HL-60/S4 (cell line): ENCODE results near the gene LGMN.

Experiments
- in situ Hi-C: fragments of 300-500 bp; cut with MboI; formaldehyde crosslinking; loops from 2 replicates; pipeline ENCODE4 v1.14.3; 2022; ENCODE audit warnings: low sequenced_read_pairs

LGMN gene

DNA sequence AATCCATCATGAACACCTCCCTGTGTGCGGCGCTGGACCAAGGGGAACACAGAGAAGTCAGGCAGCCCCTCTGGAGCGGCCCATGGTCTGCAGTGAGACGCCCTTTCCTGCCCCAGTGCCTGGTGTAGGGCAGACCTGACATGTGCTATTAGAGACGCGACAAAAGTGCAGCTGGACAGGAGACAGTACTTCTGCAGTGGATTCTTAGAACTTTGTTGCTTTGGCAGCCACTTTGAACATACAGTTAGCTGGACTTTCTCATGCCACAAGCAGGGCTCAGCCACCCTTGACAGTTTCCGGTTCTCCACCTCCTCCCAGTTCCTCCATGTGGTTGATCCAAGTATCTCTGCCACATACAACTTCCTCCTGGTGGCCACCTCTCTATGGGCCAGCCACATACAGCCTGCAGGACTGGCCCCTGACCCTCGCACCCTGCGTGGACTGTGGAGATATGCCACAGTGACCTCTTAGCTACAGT, 45.9 kb downstream of the LGMN start:
- in situ Hi-C loops, result no loop called here

DNA sequence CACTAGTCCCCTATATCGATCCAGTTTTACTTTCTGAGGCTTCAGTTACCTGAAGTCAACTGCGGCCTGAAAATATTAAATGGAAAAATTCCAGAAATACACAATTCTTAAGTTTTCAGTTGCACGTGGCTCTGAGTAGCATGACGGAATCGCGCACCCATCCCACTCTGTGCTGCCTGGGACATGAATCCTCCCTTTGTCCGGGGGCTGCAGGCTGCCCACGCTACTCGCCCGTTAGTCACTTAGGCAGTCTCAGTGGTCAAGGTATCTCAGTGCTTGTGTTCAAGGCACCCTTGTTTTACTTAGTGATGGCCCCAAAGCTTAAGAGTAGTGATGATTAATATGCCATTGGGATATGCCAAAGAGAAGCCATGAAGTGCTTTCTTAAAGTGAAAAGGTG, 46.6 kb downstream of the LGMN start:
- in situ Hi-C loops, result no loop called here

GRCh38 chr14:92698393-92698792, 50.0 kb downstream of the LGMN start:
- in situ Hi-C loops, result loop anchor here (25.0 kb wide), 1 partner anchor 561 kb away; no protein-coding TSS in a partner anchor

DNA sequence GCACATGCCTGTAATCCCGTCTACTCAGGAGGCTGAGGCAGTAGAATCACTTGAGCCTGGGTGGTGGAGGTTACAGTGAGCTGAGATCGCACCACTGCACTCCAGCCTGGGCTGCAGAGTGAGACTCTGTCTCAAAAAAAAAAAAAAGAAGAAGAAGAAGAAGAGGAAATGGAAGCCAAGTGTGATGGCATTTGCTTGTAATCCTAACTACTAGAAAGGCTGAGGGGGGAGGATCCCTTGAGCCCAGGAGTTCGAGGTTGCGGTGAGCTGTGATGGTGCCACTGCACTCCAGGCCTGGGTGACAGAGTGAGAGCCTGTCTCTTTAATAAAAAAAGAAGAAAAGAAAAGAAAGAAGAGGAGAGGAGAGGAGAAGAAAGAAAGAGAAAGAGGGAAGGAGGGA, 52.1 kb downstream of the LGMN start:
- in situ Hi-C loops, result loop anchor here (25.0 kb wide), 1 partner anchor 559 kb away; no protein-coding TSS in a partner anchor

DNA sequence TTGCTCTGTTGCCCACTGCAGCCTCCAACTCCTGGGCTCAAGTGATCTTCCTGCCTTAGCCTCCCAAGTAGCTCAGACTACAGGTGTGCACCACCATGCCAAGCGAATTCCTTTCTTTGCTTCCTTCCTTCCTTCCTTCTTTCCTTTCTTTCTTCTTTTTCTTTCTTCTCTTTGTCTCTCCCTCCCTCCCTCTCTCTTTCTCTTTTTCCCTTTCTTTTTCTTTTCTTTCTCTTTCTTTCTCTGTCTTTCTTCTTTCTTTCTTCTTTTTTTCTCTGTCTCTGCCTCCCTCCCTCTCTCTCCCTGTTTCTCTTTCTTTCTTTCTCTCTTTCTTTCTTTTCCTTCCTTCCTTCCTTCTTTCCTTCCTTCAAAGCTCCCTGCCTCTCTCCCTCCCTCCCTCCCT, 52.9 kb downstream of the LGMN start:
- in situ Hi-C loops, result loop anchor here (25.0 kb wide), 1 partner anchor 558 kb away; no protein-coding TSS in a partner anchor

DNA sequence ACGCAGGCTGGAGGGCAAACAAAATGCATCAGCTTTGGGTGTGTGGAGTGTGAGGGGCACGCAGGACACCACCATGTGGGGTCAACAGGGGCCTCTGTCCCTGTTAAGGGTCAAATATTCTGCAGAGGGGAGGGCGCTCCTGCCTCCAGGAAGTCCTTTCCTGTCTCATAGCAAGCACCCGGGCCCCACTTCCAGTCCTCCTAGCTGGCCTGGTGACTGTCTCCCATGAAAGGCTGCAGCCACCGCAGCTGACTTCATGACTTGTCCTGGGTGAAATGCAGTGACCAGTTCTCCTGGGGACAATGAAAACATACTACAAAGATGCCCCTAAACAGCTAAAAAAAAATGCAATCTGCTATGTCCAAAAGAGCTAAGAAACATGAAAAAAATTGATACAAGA, 53.6 kb downstream of the LGMN start:
- in situ Hi-C loops, result loop anchor here (25.0 kb wide), 1 partner anchor 558 kb away; no protein-coding TSS in a partner anchor

GRCh38 chr14:92693998-92694795, 54.2 kb downstream of the LGMN start:
- in situ Hi-C loops, result loop anchor here (25.0 kb wide), 1 partner anchor 557 kb away; no protein-coding TSS in a partner anchor

- in situ Hi-C loops, result loop anchor here (25.0 kb wide), 1 partner anchor 556 kb away; no protein-coding TSS in a partner anchor
Observed at GRCh38 chr14:92692822-92693226, 55.6 kb downstream of the LGMN start.

- in situ Hi-C loops, result loop anchor here (25.0 kb wide), 1 partner anchor 553 kb away; no protein-coding TSS in a partner anchor
Observed at GRCh38 chr14:92690171-92691011, 58.0 kb downstream of the LGMN start.

GRCh38 chr14:92688434-92689375, 59.7 kb downstream of the LGMN start:
- in situ Hi-C loops, result loop anchor here (25.0 kb wide), 1 partner anchor 551 kb away; no protein-coding TSS in a partner anchor

GRCh38 chr14:92687681-92688433, 60.6 kb downstream of the LGMN start:
- in situ Hi-C loops, result loop anchor here (25.0 kb wide), 1 partner anchor 551 kb away; no protein-coding TSS in a partner anchor

DNA sequence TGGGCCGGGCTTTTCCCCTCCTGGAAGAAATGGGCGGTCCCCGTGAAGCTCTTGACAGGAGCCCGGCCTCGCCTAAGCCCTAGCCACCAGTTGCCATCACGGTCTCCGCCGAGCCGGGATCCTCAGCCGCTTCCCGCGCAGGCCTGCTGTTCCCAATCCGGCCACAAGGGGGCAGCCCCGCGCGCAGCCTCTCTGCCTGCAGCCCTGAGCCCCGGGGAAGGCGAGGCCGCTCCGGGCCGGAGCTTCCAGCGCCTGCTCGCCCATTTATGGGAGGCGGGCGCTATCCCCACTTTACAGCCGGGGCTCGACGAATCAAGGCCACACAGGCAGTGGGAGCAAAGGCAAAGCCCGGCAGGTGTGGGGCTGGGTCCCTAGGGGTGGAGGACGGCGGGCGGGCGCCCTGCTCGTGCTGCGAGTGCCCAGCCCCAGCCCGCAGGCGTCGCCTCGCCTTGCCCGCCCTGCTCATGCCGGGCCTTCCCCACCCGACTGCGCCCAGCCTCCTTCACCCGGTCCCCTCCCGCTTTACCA, 61.5 kb downstream of the LGMN start:
- in situ Hi-C loops, result loop anchor here (25.0 kb wide), 1 partner anchor 550 kb away; no protein-coding TSS in a partner anchor

GRCh38 chr14:92686411-92686899, 62.0 kb downstream of the LGMN start:
- in situ Hi-C loops, result loop anchor here (25.0 kb wide), 1 partner anchor 549 kb away; no protein-coding TSS in a partner anchor

- in situ Hi-C loops, result loop anchor here (25.0 kb wide), 1 partner anchor 549 kb away; no protein-coding TSS in a partner anchor
Observed at GRCh38 chr14:92685784-92686355, 62.6 kb downstream of the LGMN start.

DNA sequence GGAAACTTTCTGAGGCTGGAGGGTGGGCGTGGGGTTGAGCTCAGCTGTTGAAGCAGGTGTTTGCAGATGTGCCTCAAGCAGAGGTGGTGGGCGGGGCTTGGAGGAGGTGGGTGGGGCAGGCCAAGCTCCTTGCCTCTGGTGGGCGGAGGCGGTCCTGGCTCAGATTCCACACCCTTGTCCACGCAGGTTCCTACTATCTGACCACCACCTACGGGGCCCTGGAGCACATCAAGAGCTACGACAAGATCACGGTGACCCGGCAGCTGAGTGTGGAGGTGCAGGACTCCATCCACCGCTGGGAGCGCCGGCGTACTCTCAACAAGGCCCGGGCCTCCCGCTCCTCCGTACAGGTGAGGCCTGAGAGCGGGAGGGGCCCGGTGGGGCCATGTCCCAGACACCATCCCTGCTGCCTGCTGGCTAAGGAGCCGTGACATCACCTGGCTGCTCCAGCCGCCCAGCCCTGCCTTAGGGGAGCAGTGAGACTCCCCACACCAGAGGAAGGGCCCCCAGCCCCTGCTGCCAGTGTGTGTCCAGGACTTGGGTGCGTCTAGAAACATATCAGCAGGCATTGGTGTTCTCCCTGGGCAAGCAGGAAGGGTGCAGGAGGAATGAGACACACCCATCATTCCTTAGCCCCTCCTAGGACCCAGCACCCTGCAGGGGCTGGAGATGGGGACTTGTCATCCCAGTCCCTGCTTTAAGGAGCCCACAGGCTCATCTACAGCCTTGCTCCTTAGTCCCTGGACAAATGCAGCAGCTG, 63.4 kb downstream of the LGMN start:
- in situ Hi-C loops, result loop anchor here (25.0 kb wide), 1 partner anchor 548 kb away; no protein-coding TSS in a partner anchor

- in situ Hi-C loops, result loop anchor here (25.0 kb wide), 1 partner anchor 546 kb away; no protein-coding TSS in a partner anchor
Observed at GRCh38 chr14:92683041-92683440, 65.4 kb downstream of the LGMN start.
